Subcutaneous adipose tissue (tissue), 4 donors: ENCODE data around the gene BCO2. TPM values are rescaled to one million over a fixed set of nuclear protein-coding genes. Genes with fewer than 3 reads are reported as not detected.

Experiments used
- CTCF ChIP-seq: fragments of 450-650 bp; IDR thresholded peaks from one replicate; pipeline ENCODE4 v1.5.1; 2016; ENCODE audit warnings: low read depth, mild to moderate bottlenecking, control low read depth, antibody characterized with exemption, moderate library complexity
- total RNA-seq, 4 donors: library from RNA; depleted of rRNA; stranded (reverse); fragments of >200 nt; gene quantifications; one replicate each; pipeline ENCODE4 v1.1.0, GENCODE V29; 2016

Gene BCO2
- 1 to 10 TPM; 2.1 to 6.4 (median 4.1) TPM for total RNA-seq

- no peak for TF ChIP-seq CTCF
Measured at GRCh38 chr11:112174789-112175598, at the start of gene BCO2. Gene BCO2 (plus strand): TSS chr11:112175512. CDS start chr11:112175602, 90 bp downstream.

- TF ChIP-seq CTCF: no peak
Measured at GRCh38 chr11:112127056-112127455, 48.3 kb upstream of the BCO2 start.

- TF ChIP-seq CTCF: no peak
Measured at GRCh38 chr11:112128483-112129121, 46.7 kb upstream of the BCO2 start.

- TF ChIP-seq CTCF: no peak
Measured at GRCh38 chr11:112129656-112130055, 45.7 kb upstream of the BCO2 start.

GRCh38 chr11:112132737-112133136 lies 42.6 kb upstream of the BCO2 start:
- TF ChIP-seq CTCF: no peak

- no peak for TF ChIP-seq CTCF
Measured at GRCh38 chr11:112134473-112134872, 40.8 kb upstream of the BCO2 start.

GRCh38 chr11:112143597-112143996 lies 31.7 kb upstream of the BCO2 start:
- no peak for TF ChIP-seq CTCF
